Measurements from ENCODE around the gene PTPN14.

- TF ChIP-seq, protein P1, sequence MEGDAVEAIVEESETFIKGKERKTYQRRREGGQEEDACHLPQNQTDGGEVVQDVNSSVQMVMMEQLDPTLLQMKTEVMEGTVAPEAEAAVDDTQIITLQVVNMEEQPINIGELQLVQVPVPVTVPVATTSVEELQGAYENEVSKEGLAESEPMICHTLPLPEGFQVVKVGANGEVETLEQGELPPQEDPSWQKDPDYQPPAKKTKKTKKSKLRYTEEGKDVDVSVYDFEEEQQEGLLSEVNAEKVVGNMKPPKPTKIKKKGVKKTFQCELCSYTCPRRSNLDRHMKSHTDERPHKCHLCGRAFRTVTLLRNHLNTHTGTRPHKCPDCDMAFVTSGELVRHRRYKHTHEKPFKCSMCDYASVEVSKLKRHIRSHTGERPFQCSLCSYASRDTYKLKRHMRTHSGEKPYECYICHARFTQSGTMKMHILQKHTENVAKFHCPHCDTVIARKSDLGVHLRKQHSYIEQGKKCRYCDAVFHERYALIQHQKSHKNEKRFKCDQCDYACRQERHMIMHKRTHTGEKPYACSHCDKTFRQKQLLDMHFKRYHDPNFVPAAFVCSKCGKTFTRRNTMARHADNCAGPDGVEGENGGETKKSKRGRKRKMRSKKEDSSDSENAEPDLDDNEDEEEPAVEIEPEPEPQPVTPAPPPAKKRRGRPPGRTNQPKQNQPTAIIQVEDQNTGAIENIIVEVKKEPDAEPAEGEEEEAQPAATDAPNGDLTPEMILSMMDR (IDR thresholded peaks at IDR 0.05; ENCODE audit: borderline replicate concordance, extremely low read depth, low read length, poor library complexity, severe bottlenecking) = no peak
- no peak for TF ChIP-seq EZH2 (IDR thresholded peaks at IDR 0.05; ENCODE audit: borderline replicate concordance, low read depth, low read length, severe bottlenecking)
Measured at GRCh38 chr1:214492401-214493075, 58.9 kb downstream of the PTPN14 start.
